Measurements from ENCODE around the gene THRB. TPM values are rescaled to one million over a fixed set of nuclear protein-coding genes. Genes with fewer than 3 reads are reported as not detected.

The THRB gene
- total and polyA plus RNA-seq, 9 of the 15 experiments (the other 6 are each of a cell fraction or from before 2014, with no cell fraction given): 1.7 to 14.9 (median 6.9) TPM

DNA sequence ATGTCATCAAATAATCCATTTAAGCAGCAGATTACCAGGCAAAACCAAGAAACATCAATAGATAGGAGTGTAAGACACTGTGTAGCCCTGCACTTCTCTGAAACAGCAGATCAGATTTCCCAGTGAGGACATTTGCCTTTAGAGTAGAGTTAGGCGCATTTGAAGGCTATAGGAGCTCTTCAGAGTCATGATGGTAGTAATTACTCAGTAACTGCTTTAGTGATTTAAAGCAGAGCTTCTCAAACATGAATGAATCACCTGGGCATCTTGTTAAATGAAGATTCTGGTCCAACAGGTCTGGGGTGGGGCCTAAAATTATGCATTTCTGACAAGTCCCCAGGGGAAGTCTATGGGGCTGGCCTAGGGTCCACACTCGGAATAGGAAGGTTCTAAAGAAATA is 36.9 kb downstream of the THRB start:
- no peaks in the 10 kb centered on the region for H3K36me3 ChIP-seq (ENCODE audit: control insufficient read depth, insufficient read depth, low read length)
- H3K4me3 ChIP-seq: no peak overlapping the region
- H3K9ac ChIP-seq (ENCODE audit: insufficient read depth in 1 of 2, low read depth in 2 of 2, low read length in 2 of 2): no peak overlapping the region
- H4K20me1 ChIP-seq (replicated peaks; ENCODE audit: control insufficient read depth, insufficient read depth, low read length): no peaks in the 10 kb centered on the region
- peak; percentile 42; the same call in 2 of the 3 replicates for ATAC-seq
- intact Hi-C loops (cut with micrococcal nuclease): no loop called here
- no peak overlapping the region for H3K27ac ChIP-seq (ENCODE audit: extremely low read depth, low read depth, low read length)
- BruUV-seq (replicated peaks): no TSS peak
- CTCF ChIA-PET (ENCODE audit: low intra/inter-chr PET ratio): no interaction called here
- no peaks in the 10 kb centered on the region for H3K9me1 ChIP-seq (ENCODE audit: control insufficient read depth, insufficient read depth, low read length)
- POLR2A ChIA-PET: no interaction called here
- DNase-seq (ENCODE audit: extremely low read depth in 1 of 4, low spot score in 3 of 4): no peak
- 45% methylated on average over 2 of the region's 2 CpGs for WGBS (ENCODE audit: insufficient coverage, low coverage, missing lambda C conversion rate)
- H3K4me1 ChIP-seq (replicated peaks in 1 of 2; ENCODE audit: control insufficient read depth in 2 of 2, insufficient read depth in 2 of 2, low read length in 2 of 2): no peaks in the 10 kb centered on the region
- no peak overlapping the region for H2AFZ ChIP-seq (ENCODE audit: low read depth, low read length)
- H3K9me3 ChIP-seq (replicated peaks; ENCODE audit: control insufficient read depth, insufficient read depth, low read depth, low read length): no peaks in the 10 kb centered on the region
- H3K27me3 ChIP-seq (ENCODE audit: control insufficient read depth in 2 of 2, insufficient read depth in 2 of 2, low read length in 2 of 2): no peaks in the 10 kb centered on the region
- no peak for FAIRE-seq
- no peak for TF ChIP-seq ZBTB8A (IDR thresholded peaks at IDR 0.05; ENCODE audit: partially characterized antibody)
- peak; percentile 26 to 48; a peak in 3 of 4 replicates for TF ChIP-seq KDM1A (IDR thresholded peaks at IDR 0.05)
- no peak overlapping the region for H3K4me2 ChIP-seq (ENCODE audit: insufficient read depth, low read length)
- in situ Hi-C loops (cut with MboI): no loop called here
- no peaks in the 10 kb centered on the region for H3K79me2 ChIP-seq (ENCODE audit: control insufficient read depth, insufficient read depth, low read length)

DNA sequence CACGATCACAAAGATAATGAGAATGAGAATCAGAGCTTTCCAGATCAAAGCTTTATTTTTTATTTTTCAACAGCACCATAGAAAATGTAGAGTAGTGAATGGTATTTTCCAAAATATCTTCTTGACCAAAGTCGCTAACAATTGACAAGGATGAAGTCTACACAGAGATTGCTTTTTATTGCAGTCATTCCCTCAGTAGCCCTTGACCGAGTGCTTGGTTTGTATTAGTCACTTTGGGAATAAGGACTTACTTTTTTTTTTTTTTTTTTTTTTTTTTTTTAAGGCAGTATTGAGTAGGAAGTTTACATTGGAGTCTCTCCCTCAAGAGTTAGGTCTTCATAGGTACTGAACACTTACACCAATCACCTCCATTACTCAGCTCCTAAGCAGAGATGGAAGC is 39.8 kb downstream of the THRB start:
- WGBS (ENCODE audit: insufficient coverage, low coverage, missing lambda C conversion rate): 41% methylated on average over 3 of the region's 3 CpGs
- FAIRE-seq (no peak), ATAC-seq (no peak), DNase-seq (ENCODE audit: extremely low read depth in 1 of 4, low spot score in 3 of 4) (no peak)
- Histone ChIP-seq H3K27ac (ENCODE audit: extremely low read depth, low read depth, low read length) (no peak overlapping the region), H3K9me3 (replicated peaks; ENCODE audit: control insufficient read depth, insufficient read depth, low read depth, low read length) (no peaks in the 10 kb centered on the region), H3K79me2 (ENCODE audit: control insufficient read depth, insufficient read depth, low read length) (no peaks in the 10 kb centered on the region; the same call in 2 of the 3 replicates), H3K27me3 (ENCODE audit: control insufficient read depth in 2 of 2, insufficient read depth in 2 of 2, low read length in 2 of 2) (no peaks in the 10 kb centered on the region), H3K4me2 (ENCODE audit: insufficient read depth, low read length) (no peak overlapping the region), H3K36me3 (ENCODE audit: control insufficient read depth, insufficient read depth, low read length) (no peaks in the 10 kb centered on the region), H2AFZ (ENCODE audit: low read depth, low read length) (no peak overlapping the region), H3K4me1 (replicated peaks in 1 of 2; ENCODE audit: control insufficient read depth in 2 of 2, insufficient read depth in 2 of 2, low read length in 2 of 2) (0 out of 5 replicates have a peak, but pooled peaks cover 0 to 2% of the 10 kb centered on the region in 2 experiments), H3K4me3 (no peak overlapping the region), H3K9ac (ENCODE audit: insufficient read depth in 1 of 2, low read depth in 2 of 2, low read length in 2 of 2) (no peak overlapping the region), H3K9me1 (ENCODE audit: control insufficient read depth, insufficient read depth, low read length) (no peaks in the 10 kb centered on the region), H4K20me1 (replicated peaks; ENCODE audit: control insufficient read depth, insufficient read depth, low read length) (no peaks in the 10 kb centered on the region)
- intact Hi-C loops (cut with micrococcal nuclease) (no loop called here), in situ Hi-C loops (cut with MboI) (no loop called here)
- ChIA-PET CTCF (ENCODE audit: low intra/inter-chr PET ratio) (no interaction called here), POLR2A (interaction anchor here (0.6 kb wide), 1 partner anchor 13 kb away, joined by 4 read pairs; no protein-coding TSS in a partner anchor)
- no TSS peak for BruUV-seq (replicated peaks)
- TF ChIP-seq, protein P1, sequence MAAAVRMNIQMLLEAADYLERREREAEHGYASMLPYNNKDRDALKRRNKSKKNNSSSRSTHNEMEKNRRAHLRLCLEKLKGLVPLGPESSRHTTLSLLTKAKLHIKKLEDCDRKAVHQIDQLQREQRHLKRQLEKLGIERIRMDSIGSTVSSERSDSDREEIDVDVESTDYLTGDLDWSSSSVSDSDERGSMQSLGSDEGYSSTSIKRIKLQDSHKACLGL (CRISPR knock-in tag; IDR thresholded peaks at IDR 0.05; ENCODE audit: borderline replicate concordance, poor library complexity, severe bottlenecking): no peak

All from K562 (cell line).